HL-60 (cell line): Measurements from ENCODE around the gene FRAS1.
"Not testable (repeated sequence)": the region's sequence is repeated elsewhere in the genome, so short reads cannot be mapped to it uniquely, and the experiment has no call there.

Experiments
- DNase-seq, 2 experiments: peaks; one replicate each; pipeline ENCODE4 v3.0.0-alpha.2; 2010 to 2020; ENCODE audit warnings: low read depth in 1 of 2, low spot score in 1 of 2
- H3K27ac ChIP-seq: fragments of 250-450 bp; sonication (Bioruptor Pico); replicated peaks from 2 replicates; pipeline ENCODE4 v1.5.1; 2020; ENCODE audit warnings: mild to moderate bottlenecking, moderate library complexity
- H3K27me3 ChIP-seq: fragments of 250-450 bp; sonication (Bioruptor Pico); 2 replicates; pipeline ENCODE4 v1.5.1; 2021; ENCODE audit warnings: mild to moderate bottlenecking, moderate library complexity; ENCODE audit not compliant: insufficient read depth, poor library complexity, severe bottlenecking
- H3K4me3 ChIP-seq: replicated peaks from 2 replicates; pipeline ENCODE4 v1.5.1; 2011; ENCODE audit warnings: mild to moderate bottlenecking, control low read depth, low read length; ENCODE audit not compliant: insufficient read depth
- GABPA ChIP-seq: IDR thresholded peaks from 2 replicates; pipeline ENCODE4 v1.6.1; 2012; ENCODE audit warnings: low read depth
- POLR2AphosphoS5 ChIP-seq: IDR thresholded peaks from 2 replicates; pipeline ENCODE4 v1.6.1; 2012; ENCODE audit warnings: low read depth
- SPI1 ChIP-seq: IDR thresholded peaks from 2 replicates; pipeline ENCODE4 v1.6.1; 2012; ENCODE audit warnings: low read depth, mild to moderate bottlenecking, borderline replicate concordance
- TF ChIP-seq, protein P1 (sequence below): IDR thresholded peaks from 2 replicates; pipeline ENCODE4 v1.6.1; 2012; ENCODE audit warnings: low read depth; ENCODE audit not compliant: insufficient replicate concordance
- TF ChIP-seq, protein P2 (sequence below): IDR thresholded peaks from one replicate; pipeline ENCODE4 v1.5.1; 2011; ENCODE audit warnings: low read length, control low read depth, inconsistent platforms; ENCODE audit not compliant: insufficient read depth

The FRAS1 gene

DNA sequence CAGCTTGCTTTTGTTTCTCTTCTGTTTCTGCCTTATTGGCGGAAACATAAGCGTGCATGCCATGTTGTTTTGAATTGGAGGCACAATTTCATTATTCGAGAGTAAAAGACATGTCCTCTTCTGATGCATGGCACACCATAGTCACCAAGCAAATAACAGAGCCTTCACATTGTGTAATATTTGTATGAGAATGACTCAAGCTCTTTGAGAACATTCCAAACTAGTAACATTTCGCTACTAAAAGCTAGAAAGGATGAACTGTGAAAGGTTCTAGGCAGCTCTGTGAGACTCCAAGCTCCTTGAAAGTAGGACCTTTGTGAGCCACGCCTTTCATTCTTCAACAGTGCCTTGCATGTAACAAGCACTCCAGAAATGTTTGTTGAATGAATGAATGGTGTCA, 485.2 kb downstream of the FRAS1 start:
- Histone ChIP-seq H3K4me3 (no peak overlapping the region), H3K27ac (no peak overlapping the region), H3K27me3 (no peaks in the 10 kb centered on the region)
- DNase-seq: no peak
- TF ChIP-seq, protein P1, sequence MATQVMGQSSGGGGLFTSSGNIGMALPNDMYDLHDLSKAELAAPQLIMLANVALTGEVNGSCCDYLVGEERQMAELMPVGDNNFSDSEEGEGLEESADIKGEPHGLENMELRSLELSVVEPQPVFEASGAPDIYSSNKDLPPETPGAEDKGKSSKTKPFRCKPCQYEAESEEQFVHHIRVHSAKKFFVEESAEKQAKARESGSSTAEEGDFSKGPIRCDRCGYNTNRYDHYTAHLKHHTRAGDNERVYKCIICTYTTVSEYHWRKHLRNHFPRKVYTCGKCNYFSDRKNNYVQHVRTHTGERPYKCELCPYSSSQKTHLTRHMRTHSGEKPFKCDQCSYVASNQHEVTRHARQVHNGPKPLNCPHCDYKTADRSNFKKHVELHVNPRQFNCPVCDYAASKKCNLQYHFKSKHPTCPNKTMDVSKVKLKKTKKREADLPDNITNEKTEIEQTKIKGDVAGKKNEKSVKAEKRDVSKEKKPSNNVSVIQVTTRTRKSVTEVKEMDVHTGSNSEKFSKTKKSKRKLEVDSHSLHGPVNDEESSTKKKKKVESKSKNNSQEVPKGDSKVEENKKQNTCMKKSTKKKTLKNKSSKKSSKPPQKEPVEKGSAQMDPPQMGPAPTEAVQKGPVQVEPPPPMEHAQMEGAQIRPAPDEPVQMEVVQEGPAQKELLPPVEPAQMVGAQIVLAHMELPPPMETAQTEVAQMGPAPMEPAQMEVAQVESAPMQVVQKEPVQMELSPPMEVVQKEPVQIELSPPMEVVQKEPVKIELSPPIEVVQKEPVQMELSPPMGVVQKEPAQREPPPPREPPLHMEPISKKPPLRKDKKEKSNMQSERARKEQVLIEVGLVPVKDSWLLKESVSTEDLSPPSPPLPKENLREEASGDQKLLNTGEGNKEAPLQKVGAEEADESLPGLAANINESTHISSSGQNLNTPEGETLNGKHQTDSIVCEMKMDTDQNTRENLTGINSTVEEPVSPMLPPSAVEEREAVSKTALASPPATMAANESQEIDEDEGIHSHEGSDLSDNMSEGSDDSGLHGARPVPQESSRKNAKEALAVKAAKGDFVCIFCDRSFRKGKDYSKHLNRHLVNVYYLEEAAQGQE: no peak

DNA sequence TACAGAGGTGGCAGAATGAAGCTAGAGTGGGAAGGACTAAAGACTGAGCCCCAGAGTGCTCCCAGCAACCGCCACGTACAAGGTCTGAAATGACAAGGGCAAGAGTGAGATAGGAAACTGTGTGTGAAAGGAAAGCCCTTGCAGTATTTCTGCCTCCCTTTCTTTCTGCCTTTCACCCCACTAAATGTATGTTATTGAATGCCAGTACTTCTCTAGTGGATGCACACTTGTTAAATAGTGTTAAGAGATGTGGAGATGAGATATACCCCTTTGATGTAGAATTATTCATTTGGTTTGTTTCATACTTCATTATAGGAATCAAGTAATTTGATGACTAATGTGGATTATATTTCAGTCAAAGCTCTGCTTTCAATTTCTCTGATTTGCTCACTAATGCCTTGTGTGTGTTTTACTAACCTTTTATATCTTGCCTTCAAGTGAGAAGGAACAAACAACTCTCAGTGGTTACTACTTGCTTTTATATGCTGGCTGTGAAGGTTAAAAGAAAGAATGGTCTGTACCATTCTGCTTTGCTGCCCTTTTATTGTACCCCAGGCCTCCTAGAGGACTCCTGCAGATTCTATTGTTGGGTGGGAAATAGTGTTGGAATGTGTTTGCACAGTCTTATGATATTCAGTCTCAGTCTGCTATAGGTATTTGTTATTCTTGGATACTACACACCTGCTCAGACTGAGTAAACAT, 486.5 kb downstream of the FRAS1 start:
- DNase-seq: no peak
- TF ChIP-seq, protein P1: no peak
- TF ChIP-seq POLR2AphosphoS5 (no peak), GABPA (no peak), SPI1 (no peak)
- TF ChIP-seq, protein P2, sequence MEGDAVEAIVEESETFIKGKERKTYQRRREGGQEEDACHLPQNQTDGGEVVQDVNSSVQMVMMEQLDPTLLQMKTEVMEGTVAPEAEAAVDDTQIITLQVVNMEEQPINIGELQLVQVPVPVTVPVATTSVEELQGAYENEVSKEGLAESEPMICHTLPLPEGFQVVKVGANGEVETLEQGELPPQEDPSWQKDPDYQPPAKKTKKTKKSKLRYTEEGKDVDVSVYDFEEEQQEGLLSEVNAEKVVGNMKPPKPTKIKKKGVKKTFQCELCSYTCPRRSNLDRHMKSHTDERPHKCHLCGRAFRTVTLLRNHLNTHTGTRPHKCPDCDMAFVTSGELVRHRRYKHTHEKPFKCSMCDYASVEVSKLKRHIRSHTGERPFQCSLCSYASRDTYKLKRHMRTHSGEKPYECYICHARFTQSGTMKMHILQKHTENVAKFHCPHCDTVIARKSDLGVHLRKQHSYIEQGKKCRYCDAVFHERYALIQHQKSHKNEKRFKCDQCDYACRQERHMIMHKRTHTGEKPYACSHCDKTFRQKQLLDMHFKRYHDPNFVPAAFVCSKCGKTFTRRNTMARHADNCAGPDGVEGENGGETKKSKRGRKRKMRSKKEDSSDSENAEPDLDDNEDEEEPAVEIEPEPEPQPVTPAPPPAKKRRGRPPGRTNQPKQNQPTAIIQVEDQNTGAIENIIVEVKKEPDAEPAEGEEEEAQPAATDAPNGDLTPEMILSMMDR: no peak
- Histone ChIP-seq H3K27ac (no peak overlapping the region), H3K4me3 (no peak overlapping the region), H3K27me3 (no peaks in the 10 kb centered on the region)

DNA sequence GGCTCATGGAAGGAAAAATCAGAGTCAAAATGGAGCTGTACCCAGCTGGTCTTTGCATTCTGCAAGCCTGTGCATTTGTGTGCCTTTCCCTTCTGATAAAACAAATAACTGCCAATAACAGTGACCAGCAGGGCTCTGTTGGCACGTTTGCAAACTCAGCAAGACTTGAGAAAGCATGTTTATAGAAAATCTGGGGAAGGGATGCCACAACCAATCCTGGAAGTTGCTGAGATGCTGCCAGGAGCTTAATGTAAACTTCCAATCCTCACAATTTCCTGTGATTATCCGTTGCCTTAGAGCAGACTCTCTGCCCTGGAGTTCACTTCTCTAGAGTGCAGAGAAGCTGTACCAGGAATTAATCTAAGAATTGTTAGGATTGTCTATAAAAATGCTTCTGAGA, 487.6 kb downstream of the FRAS1 start:
- no peak overlapping the region for H3K4me3 ChIP-seq
- no peak overlapping the region for H3K27ac ChIP-seq
- DNase-seq: no peak
- TF ChIP-seq, protein P2: no peak
- H3K27me3 ChIP-seq: no peaks in the 10 kb centered on the region

DNA sequence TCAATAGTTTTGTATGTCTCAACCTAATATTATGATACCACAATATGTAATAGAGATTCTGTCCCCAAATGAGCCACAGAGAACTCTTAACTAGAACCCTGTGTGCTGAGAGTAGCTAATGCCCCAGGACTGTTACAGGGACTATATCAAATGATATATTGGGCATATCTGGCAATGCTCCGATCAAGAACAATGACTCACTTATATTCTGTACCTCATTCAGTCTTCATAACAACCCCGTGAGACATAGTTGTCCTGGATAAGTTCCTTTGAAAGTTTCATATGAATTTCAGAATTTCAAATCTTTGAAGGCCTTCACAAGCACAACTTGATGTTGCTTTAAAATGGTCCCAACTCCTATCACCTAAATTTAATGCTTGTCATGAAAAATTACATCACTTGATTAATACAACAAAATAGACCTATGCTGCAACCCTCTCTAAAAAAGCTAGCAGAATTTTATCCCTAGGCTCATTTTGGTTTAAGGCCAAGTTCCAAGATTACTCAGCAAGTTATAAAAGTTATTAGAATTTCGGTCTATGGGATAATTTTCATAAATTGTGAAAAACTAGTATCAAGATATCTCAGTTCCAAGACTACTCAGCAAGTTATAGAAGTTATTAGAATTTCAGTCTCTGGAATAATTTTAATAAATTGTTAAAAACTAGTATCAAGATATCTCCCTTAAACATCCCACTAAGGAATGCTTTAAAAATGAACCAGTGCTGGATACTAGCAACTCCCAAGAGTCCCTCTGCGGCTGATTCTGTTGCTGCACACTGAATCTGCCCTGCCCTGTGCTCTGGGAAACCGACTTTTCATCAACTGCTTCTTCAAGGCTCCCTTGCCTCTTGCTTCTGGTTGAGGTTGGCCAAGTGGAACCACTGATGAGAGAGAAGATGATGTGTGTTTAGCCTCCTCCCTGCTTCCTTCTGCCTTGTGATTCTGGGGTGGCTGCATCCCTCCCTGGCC, 488.4 kb downstream of the FRAS1 start:
- TF ChIP-seq POLR2AphosphoS5: no peak
- no peak for TF ChIP-seq SPI1
- no peak for TF ChIP-seq GABPA
- TF ChIP-seq, protein P1: no peak
- TF ChIP-seq, protein P2: no peak
- Histone ChIP-seq H3K27ac (no peak overlapping the region), H3K4me3 (no peak overlapping the region), H3K27me3 (no peaks in the 10 kb centered on the region)
- DNase-seq: no peak

DNA sequence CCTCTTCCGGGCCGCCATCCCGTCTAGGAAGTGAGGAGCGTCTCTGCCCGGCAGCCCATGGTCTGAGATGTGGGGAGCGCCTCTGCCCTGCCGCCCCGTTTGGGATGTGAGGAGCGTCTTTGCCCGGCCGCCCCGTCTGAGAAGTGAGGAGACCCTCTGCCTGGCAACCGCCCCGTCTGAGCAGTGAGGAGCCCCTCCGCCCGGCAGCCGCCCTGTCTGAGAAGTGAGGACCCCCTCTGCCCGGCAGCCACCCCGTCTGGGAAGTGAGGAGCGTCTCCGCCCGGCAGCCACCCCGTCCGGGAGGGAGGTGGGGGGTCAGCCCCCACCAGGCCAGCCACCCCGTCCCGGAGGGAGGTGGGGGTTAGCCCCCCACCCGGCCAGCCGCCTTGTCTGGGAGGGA, 490.8 kb downstream of the FRAS1 start:
- H3K4me3 ChIP-seq, H3K27me3 ChIP-seq, DNase-seq, H3K27ac ChIP-seq: not testable (repeated sequence)
